ENCODE measurements around the gene DCN. TPM values are rescaled to one million over a fixed set of nuclear protein-coding genes. Genes with fewer than 3 reads are reported as not detected.

Gene DCN
- total RNA-seq, 1 experiment from 2014 or later: 2.0 TPM

DNA sequence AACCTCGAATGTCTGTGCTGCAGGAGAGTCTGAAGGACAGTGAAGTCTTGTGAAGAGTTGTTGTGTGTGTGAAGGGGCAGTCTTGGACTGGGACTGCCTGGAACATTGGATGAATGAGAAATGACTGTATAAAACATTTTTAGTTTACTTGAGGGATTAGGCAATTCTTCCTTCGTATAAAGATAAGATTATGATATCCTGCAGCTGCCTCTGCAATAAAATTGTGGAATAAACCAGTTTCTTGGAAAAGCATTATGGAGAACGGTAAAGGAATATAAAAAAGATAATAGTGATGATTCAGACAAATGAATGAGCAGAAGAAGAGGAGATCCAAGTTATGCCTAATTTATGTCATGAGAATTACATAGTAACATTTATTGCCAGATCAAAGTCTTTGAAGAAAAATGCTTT lies 40.4 kb downstream of the DCN start (continued):
- TF ChIP-seq, protein P1, sequence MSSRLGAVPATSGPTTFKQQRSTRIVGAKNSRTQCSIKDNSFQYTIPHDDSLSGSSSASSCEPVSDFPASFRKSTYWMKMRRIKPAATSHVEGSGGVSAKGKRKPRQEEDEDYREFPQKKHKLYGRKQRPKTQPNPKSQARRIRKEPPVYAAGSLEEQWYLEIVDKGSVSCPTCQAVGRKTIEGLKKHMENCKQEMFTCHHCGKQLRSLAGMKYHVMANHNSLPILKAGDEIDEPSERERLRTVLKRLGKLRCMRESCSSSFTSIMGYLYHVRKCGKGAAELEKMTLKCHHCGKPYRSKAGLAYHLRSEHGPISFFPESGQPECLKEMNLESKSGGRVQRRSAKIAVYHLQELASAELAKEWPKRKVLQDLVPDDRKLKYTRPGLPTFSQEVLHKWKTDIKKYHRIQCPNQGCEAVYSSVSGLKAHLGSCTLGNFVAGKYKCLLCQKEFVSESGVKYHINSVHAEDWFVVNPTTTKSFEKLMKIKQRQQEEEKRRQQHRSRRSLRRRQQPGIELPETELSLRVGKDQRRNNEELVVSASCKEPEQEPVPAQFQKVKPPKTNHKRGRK (CRISPR knock-in tag; IDR thresholded peaks at IDR 0.05; ENCODE audit: borderline replicate concordance): no peak
- TF ChIP-seq, protein P2, sequence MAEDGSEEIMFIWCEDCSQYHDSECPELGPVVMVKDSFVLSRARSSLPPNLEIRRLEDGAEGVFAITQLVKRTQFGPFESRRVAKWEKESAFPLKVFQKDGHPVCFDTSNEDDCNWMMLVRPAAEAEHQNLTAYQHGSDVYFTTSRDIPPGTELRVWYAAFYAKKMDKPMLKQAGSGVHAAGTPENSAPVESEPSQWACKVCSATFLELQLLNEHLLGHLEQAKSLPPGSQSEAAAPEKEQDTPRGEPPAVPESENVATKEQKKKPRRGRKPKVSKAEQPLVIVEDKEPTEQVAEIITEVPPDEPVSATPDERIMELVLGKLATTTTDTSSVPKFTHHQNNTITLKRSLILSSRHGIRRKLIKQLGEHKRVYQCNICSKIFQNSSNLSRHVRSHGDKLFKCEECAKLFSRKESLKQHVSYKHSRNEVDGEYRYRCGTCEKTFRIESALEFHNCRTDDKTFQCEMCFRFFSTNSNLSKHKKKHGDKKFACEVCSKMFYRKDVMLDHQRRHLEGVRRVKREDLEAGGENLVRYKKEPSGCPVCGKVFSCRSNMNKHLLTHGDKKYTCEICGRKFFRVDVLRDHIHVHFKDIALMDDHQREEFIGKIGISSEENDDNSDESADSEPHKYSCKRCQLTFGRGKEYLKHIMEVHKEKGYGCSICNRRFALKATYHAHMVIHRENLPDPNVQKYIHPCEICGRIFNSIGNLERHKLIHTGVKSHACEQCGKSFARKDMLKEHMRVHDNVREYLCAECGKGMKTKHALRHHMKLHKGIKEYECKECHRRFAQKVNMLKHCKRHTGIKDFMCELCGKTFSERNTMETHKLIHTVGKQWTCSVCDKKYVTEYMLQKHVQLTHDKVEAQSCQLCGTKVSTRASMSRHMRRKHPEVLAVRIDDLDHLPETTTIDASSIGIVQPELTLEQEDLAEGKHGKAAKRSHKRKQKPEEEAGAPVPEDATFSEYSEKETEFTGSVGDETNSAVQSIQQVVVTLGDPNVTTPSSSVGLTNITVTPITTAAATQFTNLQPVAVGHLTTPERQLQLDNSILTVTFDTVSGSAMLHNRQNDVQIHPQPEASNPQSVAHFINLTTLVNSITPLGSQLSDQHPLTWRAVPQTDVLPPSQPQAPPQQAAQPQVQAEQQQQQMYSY (CRISPR knock-in tag; IDR thresholded peaks at IDR 0.05): no peak
- TF ChIP-seq RELA (CRISPR knock-in tag; IDR thresholded peaks at IDR 0.05; ENCODE audit: borderline replicate concordance) (no peak), SMAD4 (CRISPR knock-in tag; IDR thresholded peaks at IDR 0.05) (no peak), TEAD1 (CRISPR knock-in tag; IDR thresholded peaks at IDR 0.05) (no peak)

DNA sequence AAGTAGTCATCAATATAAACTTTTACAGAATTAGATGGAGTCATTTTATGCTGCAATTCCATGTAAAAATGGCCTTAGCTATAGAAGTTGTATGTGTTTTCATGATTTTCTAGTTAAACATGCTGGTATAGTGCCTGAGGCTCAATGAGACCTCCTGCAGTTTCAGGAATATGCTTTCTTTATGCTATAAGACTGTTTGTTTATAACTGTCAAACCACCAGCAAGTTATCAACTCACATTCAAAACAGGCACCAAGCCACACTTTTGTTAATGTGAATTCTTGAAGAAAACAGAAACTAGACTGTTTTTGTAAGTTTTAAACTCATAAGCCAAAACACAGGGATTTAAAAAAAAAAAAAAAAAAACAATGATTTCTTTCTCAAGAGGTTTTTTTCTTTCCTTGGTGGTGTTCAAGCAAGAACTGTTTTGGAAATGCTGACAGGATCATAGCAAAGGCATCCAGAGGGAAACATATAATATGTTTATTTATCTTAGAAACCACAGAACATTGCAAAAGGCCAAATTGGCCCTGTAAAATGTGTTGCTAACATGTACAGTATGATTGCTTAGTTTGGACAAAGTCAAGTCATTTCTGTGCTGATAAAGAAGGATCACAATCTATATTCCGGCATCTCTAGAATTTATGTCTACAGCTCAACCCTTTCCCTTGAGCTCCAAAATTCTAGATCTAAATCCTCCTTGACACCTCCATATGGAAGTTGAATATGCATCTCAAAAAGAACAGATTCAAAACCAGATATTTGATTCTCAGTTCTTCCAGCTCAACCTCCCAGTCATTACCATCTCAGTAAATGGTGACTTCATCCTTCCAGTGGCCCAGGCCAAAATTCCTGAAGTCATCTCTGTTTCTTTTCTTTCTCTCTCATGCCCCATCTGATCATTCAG lies 42.3 kb downstream of the DCN start:
- Mint-ChIP-seq H3K27me3 (ENCODE audit: low read depth) (no peaks in the 10 kb centered on the region), H3K4me3 (no peak overlapping the region), H3K9me3 (peaks cover 2% of the 10 kb centered on the region; the same call in 1 of the 2 replicates), H3K4me1 (peaks cover 9% of the 10 kb centered on the region; the same call in 1 of the 2 replicates), H3K27ac (no peak overlapping the region), H3K36me3 (no peaks in the 10 kb centered on the region)
- ATAC-seq: no peak
- no peak for DNase-seq (ENCODE audit: low spot score)
- TF ChIP-seq, protein P3, sequence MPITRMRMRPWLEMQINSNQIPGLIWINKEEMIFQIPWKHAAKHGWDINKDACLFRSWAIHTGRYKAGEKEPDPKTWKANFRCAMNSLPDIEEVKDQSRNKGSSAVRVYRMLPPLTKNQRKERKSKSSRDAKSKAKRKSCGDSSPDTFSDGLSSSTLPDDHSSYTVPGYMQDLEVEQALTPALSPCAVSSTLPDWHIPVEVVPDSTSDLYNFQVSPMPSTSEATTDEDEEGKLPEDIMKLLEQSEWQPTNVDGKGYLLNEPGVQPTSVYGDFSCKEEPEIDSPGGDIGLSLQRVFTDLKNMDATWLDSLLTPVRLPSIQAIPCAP (CRISPR knock-in tag; IDR thresholded peaks at IDR 0.05): no peak
- TF ChIP-seq ATF1 (CRISPR knock-in tag; IDR thresholded peaks at IDR 0.05) (no peak), SMAD4 (CRISPR knock-in tag; IDR thresholded peaks at IDR 0.05) (no peak), TP53 (CRISPR knock-in tag; IDR thresholded peaks at IDR 0.05) (no peak), ZNF263 (CRISPR knock-in tag; IDR thresholded peaks at IDR 0.05; ENCODE audit: low read depth) (no peak), GABPB1 (CRISPR knock-in tag; IDR thresholded peaks at IDR 0.05) (no peak)
- TF ChIP-seq, protein P4, sequence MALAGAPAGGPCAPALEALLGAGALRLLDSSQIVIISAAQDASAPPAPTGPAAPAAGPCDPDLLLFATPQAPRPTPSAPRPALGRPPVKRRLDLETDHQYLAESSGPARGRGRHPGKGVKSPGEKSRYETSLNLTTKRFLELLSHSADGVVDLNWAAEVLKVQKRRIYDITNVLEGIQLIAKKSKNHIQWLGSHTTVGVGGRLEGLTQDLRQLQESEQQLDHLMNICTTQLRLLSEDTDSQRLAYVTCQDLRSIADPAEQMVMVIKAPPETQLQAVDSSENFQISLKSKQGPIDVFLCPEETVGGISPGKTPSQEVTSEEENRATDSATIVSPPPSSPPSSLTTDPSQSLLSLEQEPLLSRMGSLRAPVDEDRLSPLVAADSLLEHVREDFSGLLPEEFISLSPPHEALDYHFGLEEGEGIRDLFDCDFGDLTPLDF (CRISPR knock-in tag; IDR thresholded peaks at IDR 0.05): no peak
- ChIA-PET CTCF (no interaction called here), POLR2A (no interaction called here)

DNA sequence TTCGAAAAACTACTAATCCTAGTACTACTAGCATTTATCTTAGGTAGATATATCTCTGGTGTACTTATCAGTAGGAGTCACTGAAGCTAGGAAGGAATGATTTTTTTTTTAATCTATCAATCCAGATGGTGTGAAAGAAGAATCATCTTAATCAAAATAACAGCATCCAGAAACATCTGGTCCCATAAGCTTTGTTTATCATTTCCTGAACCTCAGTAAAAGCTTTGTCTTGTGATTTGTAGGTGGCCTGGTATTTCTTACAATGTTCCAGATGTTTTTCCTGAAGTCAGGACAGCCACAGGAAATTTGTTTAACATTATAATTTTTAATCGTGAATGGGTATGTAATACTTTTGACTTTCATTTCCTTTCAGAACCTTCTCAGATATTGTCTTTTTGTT lies 43.3 kb downstream of the DCN start:
- POLR2A ChIA-PET: no interaction called here
- DNase-seq (ENCODE audit: low spot score): no peak

More for the DNA sequence above, 43.3 kb downstream of the DCN start:
- TF ChIP-seq, protein P5, sequence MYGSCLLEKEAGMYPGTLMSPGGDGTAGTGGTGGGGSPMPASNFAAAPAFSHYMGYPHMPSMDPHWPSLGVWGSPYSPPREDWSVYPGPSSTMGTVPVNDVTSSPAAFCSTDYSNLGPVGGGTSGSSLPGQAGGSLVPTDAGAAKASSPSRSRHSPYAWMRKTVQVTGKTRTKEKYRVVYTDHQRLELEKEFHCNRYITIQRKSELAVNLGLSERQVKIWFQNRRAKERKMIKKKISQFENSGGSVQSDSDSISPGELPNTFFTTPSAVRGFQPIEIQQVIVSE (CRISPR knock-in tag; IDR thresholded peaks at IDR 0.05; ENCODE audit: borderline replicate concordance): peak; percentile 64; the same call in 1 of the 2 replicates
- no peak for TF ChIP-seq FOXJ3 (CRISPR knock-in tag; IDR thresholded peaks at IDR 0.05; ENCODE audit: borderline replicate concordance)
- CTCF ChIA-PET: no interaction called here
- Mint-ChIP-seq H3K27ac (no peak overlapping the region), H3K4me3 (no peak overlapping the region), H3K27me3 (ENCODE audit: low read depth) (no peaks in the 10 kb centered on the region), H3K36me3 (no peaks in the 10 kb centered on the region), H3K4me1 (peaks cover 9% of the 10 kb centered on the region; the same call in 1 of the 2 replicates), H3K9me3 (peaks cover 4% of the 10 kb centered on the region; the same call in 1 of the 2 replicates)
- no peak for ATAC-seq

Data from WTC11 (cell line).